ENCODE measurements around the gene NAXD. TPM values are rescaled to one million over a fixed set of nuclear protein-coding genes. Genes with fewer than 3 reads are reported as not detected.

NAXD gene
- total RNA-seq, 4 donors from 2014 or later = 12.9 to 37.8 (median 33.3) TPM

GRCh38 chr13:110689041-110689440 is 73.7 kb downstream of the NAXD start:
- intact Hi-C loops (cut with DNase I; ENCODE audit: low total_unique reads) = loop anchor here (10.0 kb wide), 1 partner anchor 126 kb away; no protein-coding TSS in a partner anchor
- 92 to 93% methylated on average over 2 to 9 of the region's 9 CpGs for WGBS, 2 donors (ENCODE audit: low coverage in 1 of 2)
- H3K27ac ChIP-seq = no peak overlapping the region
- in situ Hi-C loops (cut with MboI; ENCODE audit: low pct_ligation_motif_present in 1 of 4, low pct_unique_long_range_greater_than_20kb in 1 of 4, low sequenced_read_pairs in 3 of 4) = loop anchor here in 2 of 4 donors (25.0 kb wide), 1 partner anchor 123 kb away; no protein-coding TSS in a partner anchor
- H3K27me3 ChIP-seq = no peaks in the 10 kb centered on the region
- peaks cover 0 to 11% (median 0%) of the 10 kb centered on the region in 4 donors for H3K4me1 ChIP-seq
- peaks cover 0 to 8% (median 0%) of the 10 kb centered on the region in 4 donors for H3K36me3 ChIP-seq
- no peak for DNase-seq
- no peaks in the 10 kb centered on the region for H3K9me3 ChIP-seq
- no peak overlapping the region for H3K4me3 ChIP-seq
- TF ChIP-seq POLR2A (IDR thresholded peaks at IDR 0.05) (no peak), POLR2AphosphoS5 (IDR thresholded peaks at IDR 0.05) (no peak), EP300 (IDR thresholded peaks at IDR 0.05; ENCODE audit: low read depth) (no peak), CTCF (IDR thresholded peaks at IDR 0.05) (no peak)

Other genes with a start within 250 kb of the NAXD start
- gene RAB20, start 53.8 kb upstream of the NAXD start, total RNA-seq = 10 to 100 TPM; 12.5 to 66.2 (median 54.1) TPM
- 100 to 1,000 TPM in 1 of 4 donors, 10 to 100 TPM in 3; 35.2 to 152 (median 56.2) TPM for gene CARS2, start 90.6 kb downstream of the NAXD start, total RNA-seq
- gene ING1, start 98.2 kb downstream of the NAXD start, total RNA-seq = 10 to 100 TPM; 14.9 to 35.5 (median 25.8) TPM

All from transverse colon (tissue), 4 donors.